Ishikawa (cell line): ENCODE results near the gene LAPTM5.

Source experiments
- CEBPB ChIP-seq: IDR thresholded peaks from 2 replicates; pipeline ENCODE4 v1.6.1; 2012
- CREB1 ChIP-seq: IDR thresholded peaks from 2 replicates; pipeline ENCODE4 v1.6.1; 2012; ENCODE audit warnings: low read depth
- EGR1 ChIP-seq: IDR thresholded peaks from 2 replicates; pipeline ENCODE4 v1.6.1; 2012
- EP300 ChIP-seq: IDR thresholded peaks from 2 replicates; pipeline ENCODE4 v1.6.1; 2012; ENCODE audit warnings: borderline replicate concordance
- FOXM1 ChIP-seq: IDR thresholded peaks from 2 replicates; pipeline ENCODE4 v1.6.1; 2012; ENCODE audit warnings: low read depth, borderline replicate concordance
- MAX ChIP-seq: IDR thresholded peaks from 2 replicates; pipeline ENCODE4 v1.6.1; 2012
- NFIC ChIP-seq: IDR thresholded peaks from 2 replicates; pipeline ENCODE4 v1.6.1; 2012
- RAD21 ChIP-seq: IDR thresholded peaks from 2 replicates; pipeline ENCODE4 v1.6.1; 2012; ENCODE audit warnings: low read depth
- TAF1 ChIP-seq: IDR thresholded peaks from 2 replicates; pipeline ENCODE4 v1.6.1; 2012; ENCODE audit warnings: low read depth, mild to moderate bottlenecking
- TCF12 ChIP-seq: IDR thresholded peaks from 2 replicates; pipeline ENCODE4 v1.6.1; 2012; ENCODE audit warnings: low read depth
- TEAD4 ChIP-seq: IDR thresholded peaks from 2 replicates; pipeline ENCODE4 v1.6.1; 2012
- USF1 ChIP-seq: IDR thresholded peaks from 2 replicates; pipeline ENCODE4 v1.6.1; 2012
- YY1 ChIP-seq: IDR thresholded peaks from 2 replicates; pipeline ENCODE4 v1.6.1; 2012; ENCODE audit warnings: low read depth

- TF ChIP-seq RAD21 (no peak), MAX (no peak), EP300 (no peak), TAF1 (no peak), TEAD4 (no peak), YY1 (no peak), CEBPB (no peak), CREB1 (no peak), NFIC (no peak), EGR1 (no peak), FOXM1 (no peak), TCF12 (no peak), USF1 (no peak)
Measured at GRCh38 chr1:30715886-30716285, 41.7 kb downstream of the LAPTM5 start.
